VCaP (cell line): Measurements from ENCODE around the gene GATD1.

Experiments used
- H3K27ac ChIP-seq: fragments of 450-650 bp; 2 replicates; pipeline ENCODE4 v1.5.1; 2017
- TF ChIP-seq, protein P1 (sequence below): fragments of 450-650 bp; conservative IDR thresholded peaks from 2 replicates; pipeline ENCODE4 v1.5.1; 2017; ENCODE audit warnings: mild to moderate bottlenecking, moderate library complexity

GATD1 gene, protein sequence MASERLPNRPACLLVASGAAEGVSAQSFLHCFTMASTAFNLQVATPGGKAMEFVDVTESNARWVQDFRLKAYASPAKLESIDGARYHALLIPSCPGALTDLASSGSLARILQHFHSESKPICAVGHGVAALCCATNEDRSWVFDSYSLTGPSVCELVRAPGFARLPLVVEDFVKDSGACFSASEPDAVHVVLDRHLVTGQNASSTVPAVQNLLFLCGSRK

DNA sequence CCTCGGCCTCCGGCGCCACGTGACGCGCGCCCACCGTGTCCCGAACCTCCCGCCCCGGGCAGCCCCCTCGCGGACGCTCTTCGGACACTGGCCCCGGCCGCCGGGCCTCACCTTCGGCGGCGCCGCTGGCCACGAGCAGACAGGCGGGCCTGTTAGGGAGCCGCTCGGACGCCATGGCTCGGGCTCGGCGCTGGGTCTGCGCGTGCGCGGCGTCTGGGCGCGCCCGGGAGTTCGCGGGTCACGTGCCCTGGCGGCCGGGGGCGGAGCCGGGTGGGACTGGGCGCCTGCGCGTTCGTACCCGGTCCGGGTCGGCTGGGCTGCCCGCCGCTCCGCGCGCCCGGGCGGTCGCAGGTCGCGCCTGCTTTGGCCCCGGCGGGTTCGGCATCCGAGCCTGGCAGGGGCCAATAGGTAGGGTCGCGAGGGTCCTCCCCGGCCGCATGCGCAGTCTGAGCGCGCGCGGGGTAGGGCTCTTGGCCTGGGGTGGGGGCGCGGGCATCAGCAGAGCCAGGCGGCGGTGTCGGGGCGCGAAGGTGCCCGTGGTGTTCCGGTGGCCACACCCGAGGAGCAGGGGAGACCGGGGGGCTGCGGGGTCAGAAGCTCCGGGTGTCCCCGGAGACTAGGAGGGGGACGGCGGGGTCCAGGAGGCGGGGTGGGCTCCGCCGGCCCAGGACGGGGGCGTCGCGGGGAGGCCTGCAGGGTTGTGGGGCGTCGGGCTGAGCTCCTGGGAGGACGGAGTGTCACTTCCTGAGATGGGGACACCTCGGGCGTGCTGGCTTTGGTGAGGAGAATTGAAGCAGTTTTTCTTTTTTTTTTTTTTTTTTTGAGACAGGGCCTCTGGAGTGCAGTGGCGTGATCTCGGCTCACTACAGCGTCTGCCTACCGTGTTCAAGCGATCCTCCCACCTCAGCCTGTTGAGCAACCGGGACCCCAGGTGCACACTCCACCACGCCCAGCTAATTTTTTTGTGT, at the start of gene GATD1:
TSS of gene GATD1 (minus strand) at position 200 of the 968 bp plus-strand sequence. CDS start at position 175, 25 bp downstream.
- TF ChIP-seq, protein P1, sequence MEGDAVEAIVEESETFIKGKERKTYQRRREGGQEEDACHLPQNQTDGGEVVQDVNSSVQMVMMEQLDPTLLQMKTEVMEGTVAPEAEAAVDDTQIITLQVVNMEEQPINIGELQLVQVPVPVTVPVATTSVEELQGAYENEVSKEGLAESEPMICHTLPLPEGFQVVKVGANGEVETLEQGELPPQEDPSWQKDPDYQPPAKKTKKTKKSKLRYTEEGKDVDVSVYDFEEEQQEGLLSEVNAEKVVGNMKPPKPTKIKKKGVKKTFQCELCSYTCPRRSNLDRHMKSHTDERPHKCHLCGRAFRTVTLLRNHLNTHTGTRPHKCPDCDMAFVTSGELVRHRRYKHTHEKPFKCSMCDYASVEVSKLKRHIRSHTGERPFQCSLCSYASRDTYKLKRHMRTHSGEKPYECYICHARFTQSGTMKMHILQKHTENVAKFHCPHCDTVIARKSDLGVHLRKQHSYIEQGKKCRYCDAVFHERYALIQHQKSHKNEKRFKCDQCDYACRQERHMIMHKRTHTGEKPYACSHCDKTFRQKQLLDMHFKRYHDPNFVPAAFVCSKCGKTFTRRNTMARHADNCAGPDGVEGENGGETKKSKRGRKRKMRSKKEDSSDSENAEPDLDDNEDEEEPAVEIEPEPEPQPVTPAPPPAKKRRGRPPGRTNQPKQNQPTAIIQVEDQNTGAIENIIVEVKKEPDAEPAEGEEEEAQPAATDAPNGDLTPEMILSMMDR = no peak
- H3K27ac ChIP-seq = peak within 1 kb of the TSS; percentile 84

DNA sequence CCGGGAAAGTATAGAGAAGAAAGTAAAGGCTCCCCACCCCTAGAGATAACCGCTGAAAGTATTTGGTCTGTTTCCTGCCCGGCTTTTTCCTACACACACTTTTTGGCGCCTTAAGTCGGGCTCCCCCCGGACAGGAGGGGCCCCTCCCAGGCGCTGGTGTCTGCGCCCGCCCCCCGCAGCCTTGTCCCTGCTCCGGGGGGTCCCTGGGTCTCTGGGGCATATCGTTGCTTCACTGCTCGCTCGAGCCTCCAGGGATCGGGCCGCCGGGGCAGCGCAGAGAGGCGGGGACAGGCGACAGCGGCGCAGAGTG, 49.5 kb upstream of the GATD1 start:
- peak overlapping the region; percentile 95 for H3K27ac ChIP-seq
- TF ChIP-seq, protein P1 = no peak

DNA sequence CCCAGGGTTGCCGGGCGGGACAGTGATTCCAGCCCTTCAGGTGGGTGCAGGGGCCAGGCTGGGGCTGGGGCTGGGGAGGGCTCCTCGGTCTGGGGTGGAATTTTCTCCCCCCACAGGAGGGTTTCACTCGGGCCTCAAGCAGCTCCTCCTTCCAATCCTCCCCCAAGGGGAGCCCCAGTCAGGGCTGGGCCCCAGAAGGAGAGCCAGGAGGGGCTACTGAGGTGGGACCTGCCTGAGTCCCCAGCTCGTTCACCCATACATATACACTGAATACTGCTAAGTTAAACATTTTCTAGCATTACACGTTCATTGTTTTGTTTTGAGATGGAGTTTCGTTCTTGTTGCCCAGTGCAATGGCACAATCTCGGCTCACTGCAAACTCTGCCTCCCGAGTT, 48.9 kb upstream of the GATD1 start:
- peak overlapping the region; percentile 95 for H3K27ac ChIP-seq
- TF ChIP-seq, protein P1 = no peak

DNA sequence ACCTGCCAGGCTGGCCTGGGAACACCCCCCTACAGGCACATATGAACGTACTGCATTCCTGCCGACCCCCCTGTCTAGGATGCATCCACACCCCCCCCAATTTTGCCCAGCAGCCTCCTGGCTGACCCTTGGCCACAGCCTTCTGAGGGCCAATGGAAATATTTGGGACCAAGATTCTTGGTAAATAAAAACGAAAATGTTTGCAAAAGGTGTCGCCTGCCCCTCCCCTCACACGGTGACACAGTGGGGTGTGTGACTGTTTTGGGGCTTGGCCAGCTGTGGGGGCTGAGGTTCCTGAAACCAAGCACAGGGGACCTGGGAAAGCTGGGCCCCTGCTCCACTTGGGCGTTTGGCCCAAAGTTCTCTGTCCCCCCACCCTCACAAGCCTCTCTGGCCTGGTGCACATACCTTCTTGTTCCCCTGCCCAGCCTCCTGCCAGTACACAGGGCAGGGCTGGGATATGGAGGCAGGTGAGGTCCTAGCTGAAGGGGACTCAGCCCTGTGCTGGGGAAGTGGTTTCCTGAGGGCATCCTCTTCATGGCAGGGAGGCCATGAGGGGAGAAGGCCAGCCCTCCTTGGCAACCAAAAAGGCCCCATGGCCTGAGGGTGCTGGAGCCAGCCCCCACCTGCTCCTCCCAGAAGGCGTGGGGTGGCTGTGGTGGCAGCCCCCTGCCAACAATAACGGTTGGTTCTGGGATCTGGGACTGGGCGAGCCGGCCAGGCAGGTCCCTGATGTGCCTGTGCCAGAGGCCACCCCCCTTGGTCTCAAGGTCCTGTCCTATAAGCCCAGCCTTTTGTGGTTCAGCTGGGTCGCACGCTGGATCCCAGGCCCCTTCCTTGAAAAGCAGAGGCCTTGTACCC, 48.3 kb upstream of the GATD1 start:
- H3K27ac ChIP-seq = peak overlapping the region; percentile 95
- TF ChIP-seq, protein P1 = no peak

GRCh38 chr11:824942-825341, 47.7 kb upstream of the GATD1 start:
- H3K27ac ChIP-seq = peak overlapping the region; percentile 95
- TF ChIP-seq, protein P1 = no peak

GRCh38 chr11:824292-824880, 47.1 kb upstream of the GATD1 start:
- TF ChIP-seq, protein P1 = no peak
- H3K27ac ChIP-seq = peak overlapping the region; percentile 95
